GM21528 (cell line): ENCODE results near the gene LRRC51.

ENCODE experiments used
- ATAC-seq: cut with Tn5 transposase; IDR thresholded peaks from one replicate; pipeline ENCODE4 v1.9.1; 2021; ENCODE audit warnings: mild to moderate bottlenecking, moderate library complexity; ENCODE audit not compliant: unreplicated experiment, low FRiP score

LRRC51 gene

DNA sequence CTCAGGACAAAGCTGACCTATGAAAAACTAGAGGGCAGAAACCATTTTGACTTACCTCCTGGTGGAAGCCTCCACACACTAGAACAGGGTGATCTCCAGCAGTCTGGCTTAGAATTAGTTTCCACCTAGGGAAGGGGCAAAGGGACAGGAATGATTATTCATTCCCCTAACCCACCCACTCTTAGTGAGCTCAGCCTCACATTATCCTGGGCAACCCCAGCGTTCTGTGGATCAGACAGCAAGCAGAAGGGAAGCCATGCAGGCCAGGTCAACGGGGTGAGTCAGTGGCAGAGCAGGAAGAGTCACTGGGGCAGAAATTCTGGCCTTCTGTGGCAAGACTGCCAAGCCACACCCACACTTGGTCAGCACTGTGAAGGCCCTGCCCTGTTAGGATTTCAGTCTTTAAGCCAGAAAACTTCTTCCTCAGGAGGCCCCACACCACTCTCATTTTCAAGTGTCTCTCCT, 10.8 kb upstream of the LRRC51 start:
- ATAC-seq: no peak

DNA sequence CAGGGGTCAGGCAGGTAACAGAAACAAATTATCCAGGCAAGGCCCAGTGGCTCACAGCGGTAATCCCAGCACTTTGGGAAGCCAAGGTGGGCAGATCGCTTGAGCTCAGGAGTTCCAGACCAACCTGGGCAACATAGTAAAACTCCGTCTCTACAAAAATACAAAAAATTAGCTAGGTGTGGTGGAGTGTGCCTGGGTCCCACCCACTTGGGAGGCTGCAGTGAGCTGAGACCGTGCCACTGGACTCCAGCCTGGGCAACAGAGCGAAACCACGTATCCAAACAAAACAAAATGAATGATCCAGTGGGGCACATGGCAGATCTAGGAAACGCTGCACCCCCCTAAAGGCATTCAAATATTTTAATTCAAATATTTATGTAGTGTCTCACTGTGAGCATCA, 10.2 kb upstream of the LRRC51 start:
- no peak for ATAC-seq

DNA sequence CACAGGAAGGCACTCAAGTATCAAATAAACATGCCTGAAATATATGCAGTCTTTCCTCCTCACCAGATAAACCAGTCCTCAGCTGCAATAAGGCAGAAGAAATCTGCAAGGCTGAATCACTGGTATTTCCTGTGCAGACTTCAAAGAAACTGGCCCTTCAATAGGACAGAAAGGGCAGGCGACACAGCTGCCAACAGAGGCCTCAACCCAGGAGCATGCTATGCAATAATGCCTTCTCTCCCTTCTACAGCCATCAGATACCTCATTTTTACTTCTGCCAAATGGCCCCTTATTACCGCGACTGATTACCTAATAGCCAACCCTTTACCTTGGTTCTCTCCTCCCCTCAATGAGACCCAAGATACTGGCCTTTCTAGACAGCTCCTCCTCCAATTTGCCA, 8.3 kb upstream of the LRRC51 start:
- no peak for ATAC-seq

DNA sequence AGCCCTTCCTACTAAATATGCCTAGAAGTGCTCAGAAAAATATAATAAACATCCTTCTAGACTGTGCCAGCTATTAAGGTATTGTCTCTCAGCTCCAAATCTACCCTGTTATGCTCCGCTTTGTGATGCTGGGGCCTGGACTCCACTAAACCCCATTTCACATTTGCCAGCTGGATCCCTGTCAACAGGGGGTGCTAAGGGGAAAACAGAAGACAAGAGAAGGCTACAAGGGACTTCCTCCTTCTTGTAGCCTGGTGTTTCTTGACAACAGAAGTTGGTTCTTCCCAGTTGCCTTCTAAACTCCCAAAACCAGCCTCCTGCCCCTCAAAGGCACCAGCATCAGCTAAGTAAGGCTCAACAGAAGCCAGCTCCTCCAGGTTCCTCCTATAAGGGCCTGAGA, 5.5 kb upstream of the LRRC51 start:
- no peak for ATAC-seq

DNA sequence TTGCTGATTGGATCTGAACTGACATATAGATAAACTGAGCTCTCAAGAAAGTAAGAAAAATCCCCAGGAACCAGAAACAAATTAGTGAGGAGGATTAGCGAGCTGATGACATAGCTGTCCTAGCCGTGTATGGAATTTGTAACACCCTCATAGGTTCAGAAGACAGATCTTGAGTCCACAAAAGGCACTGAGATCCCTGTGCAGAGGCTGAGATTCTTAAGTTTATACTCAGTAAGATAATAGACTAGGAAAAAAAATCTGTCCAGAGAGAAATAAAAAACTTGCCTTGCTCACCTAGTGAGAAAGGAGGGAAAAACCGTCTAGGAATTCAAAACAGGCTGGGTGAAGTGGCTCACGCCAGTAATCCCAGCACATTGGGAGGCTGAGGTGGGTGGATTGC, 4.9 kb upstream of the LRRC51 start:
- no peak for ATAC-seq

DNA sequence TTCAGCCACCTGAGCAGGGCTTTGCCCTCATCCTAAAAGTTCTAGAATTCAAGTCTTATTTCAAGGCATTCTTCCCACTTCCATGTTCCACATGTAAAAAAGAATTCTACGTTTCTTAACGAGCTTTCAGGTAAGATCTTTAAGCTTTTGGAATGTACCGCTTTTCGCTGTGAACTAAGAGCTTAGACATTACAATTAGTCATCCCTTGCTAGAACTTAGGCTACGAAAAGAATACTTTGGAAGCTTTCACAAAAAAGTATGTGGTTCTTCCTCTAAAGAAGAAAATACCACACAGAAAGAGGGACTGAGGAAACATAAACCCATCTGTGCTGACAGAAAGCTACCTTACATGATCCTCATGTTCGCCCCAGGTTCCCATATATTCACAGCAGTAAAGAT, 2.2 kb upstream of the LRRC51 start:
- ATAC-seq: no peak

DNA sequence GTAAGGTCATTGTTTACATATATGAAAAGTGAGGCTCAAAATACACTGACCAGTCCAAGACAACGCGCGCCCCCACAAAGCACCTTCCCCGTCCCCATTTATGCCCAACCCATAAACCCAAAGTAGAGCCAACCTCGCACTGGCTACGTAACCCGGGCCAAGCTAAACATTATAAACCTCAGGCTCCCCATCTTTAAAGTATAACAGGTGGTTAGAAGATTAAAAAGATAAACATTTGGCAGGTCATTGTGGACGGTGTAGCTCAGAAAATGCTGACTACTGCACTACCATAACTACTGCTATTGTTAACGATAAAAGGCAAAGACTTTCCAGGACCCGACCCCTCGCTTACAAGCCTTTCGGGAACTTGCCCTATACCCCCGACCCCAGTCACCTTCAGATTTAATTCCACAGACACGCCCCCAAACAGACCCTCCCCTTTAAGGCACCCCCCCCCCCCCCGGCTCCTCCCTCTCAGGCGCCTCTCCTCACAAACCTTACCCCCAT, 778 bp upstream of the LRRC51 start:
- no peak for ATAC-seq

DNA sequence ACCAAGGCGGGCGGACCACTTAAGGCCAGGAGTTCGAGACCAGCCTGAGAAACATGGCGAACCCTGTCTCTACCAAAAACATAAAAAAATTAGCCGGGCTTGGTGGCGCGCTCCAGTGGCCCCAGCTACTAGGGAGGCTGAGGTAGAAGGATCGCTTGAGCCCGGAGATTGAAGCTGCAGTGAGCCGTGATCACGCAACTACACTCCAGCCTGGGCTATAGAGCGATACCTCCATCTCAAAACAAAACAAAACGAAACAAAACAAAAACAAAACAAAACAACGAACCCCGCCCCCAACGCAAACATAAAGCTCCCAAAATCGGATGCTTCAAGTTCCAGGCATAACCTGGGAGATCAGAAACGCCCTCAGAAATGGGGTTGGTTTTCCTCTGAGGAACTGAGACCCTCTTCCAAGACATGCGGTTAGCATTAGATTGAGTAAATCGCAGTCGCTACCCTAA, 564 bp downstream of the LRRC51 start:
- no peak for ATAC-seq

DNA sequence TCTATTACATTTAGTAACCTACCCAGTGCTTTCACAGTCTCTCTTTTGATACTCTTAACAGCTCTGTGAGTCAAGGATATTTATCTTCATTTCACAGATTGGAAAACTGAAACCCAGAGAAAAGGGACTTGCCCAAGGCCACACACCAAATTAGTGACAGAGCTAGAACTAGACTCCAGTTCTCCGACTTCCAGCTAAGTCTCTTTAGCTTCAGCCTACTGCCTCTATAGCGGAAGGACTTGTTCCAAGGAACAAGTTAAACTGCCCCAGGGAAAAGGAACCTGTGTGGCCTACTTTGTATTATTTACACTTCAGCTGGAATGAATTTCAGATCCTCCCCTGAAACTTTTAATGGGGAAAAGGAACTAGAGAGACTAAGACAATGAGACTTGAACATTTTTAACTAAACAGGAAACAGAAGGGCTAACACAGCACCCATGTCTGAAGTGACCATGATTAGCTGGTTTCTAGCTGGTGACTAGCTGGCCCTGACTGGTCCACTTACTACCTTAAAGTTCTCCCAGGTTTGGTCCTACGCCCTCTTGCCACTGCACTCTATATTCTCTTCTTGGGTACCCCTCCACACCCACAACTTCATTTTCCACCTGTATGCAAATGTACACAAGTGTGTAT, 1.3 kb downstream of the LRRC51 start:
- no peak for ATAC-seq

DNA sequence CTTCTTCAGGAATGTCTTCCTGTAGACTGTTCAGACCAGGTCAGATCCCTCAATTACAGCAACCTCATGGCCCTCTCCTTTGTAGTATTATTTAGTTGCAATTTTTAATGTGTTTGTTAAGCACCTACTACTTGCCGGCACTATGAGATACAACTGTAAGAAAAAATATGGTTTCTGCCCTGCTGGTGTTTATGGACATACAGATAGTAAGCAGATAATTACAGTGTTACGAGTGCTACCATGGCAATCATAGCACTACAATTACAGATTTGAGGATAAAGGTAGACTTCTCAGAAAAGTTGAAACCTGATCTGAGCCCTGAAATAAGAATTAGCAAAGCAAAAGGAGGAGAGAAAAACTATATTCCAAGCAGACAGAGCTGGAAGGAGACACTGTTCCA, 2.8 kb downstream of the LRRC51 start:
- no peak for ATAC-seq

DNA sequence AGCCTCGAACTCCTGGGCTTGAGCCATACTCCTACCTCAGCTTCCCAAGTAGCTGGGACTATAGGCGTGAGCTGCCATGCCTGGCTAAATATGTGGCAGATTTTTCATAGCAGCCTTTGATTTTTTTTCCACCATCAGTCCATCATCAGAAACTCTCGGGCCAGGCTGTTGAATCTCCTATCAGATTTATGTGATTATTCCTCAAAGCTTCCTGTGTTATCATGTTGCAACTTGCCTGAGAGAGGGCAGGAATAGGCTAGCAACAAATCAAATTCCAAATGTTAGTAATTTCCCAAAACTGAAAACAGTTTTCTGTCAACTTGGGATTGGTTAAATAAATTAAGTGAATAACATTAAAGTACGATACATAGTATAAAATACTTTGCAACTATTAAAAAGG, 3.4 kb downstream of the LRRC51 start:
- no peak for ATAC-seq

DNA sequence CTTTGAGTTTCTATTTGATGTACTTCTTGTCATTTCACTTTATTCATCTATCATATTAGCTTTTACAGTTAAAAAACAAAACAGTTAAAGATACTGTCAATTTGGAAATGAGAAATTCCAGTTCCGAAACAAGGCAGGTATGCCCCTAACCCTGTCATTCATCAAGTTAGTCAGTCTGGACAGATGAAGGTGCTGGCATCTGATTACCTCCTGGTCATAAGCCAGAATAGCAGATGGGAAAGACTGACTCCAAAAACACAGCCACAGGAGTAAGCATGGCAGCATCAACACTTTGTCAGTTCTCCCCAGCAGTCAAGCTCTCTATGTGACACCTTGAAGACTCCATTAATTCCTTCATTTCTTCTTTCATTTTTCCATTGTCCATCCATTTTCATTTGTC, 4.3 kb downstream of the LRRC51 start:
- no peak for ATAC-seq

DNA sequence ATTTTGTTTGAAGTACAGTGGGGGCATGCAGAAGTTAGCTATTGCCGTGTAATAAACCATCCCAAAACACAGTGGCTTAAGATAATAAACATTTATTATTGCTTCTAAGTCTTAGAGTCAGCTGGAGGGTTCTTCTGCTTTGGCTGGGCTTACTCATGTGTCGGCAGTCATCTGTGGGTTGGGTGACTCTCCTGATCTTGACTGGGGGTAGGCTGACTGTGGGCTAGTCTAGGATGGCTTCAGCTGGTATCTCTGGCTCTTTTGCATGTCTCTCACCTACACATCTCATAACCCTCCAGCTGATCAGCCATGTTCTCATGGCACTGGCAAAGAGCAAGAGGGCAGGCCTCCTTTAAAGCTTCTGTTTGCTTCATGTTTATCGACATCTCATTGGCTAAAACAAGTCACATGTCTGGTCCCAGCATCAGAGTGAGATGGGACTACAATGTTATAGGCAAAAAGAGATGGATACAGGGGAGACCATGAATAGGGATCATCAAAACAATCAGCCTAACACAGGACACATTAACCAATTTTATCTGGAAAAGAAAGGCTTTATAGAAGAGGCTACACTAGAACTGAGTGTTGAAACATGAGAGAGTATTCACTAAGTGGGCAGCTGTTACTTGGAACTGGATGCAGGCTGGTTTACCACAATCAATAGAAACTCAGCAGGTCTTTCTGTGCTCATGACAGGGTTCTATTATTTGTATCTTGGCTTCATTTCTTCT, 5.1 kb downstream of the LRRC51 start:
- no peak for ATAC-seq

DNA sequence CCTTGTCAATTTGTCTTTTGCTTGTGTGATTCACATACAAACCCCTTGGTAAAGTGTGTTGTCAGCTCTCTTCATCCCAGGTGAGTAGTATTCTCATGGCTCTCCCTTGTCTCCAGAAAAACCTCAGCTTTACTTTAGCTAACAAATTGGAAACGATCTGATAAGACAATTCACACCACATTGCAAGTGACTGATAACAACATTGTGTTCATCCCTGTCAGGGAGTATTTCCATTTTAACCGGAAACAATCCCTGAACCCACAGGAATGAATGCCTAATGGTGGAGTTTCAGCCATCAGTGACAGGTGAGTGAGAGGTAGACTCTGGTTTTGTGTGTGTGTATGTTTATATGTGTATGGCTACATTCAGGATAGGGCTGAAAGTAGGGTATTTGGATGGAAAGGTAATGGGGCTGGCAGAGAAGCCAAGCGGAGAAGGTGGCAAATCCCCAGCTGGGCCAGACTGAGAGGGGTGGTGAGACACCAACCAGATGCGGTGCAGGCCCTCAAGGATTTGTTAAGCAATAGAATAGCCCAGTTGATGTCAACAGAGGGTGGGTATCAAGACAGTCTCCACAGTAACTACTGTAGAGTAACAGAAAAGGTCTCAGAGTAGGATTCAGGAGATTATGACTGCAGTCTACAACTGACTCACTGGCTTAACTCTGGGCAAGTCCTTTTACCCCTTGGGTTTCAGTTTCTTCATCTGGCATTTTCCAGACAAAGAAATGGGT, 7.6 kb downstream of the LRRC51 start:
- ATAC-seq: no peak

DNA sequence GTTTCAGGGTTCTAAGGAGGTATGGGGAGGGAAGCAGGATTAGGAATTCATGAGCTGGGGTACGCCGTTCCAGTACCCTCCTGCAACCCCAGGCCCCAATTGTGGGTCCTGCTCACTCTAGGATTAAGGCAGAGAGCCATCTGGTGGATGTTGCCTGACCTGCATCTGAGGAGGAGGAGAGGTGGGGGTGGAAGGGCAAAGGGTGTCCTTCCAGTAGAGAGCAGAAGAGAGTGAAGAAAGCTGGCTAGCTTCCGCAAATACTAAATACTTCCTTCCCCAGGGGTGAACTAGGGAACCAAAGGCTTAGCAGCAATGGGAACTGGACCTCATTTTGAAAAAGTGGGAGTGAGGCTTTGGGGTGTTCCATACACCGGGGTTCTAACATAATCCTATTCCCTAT, 10.6 kb downstream of the LRRC51 start:
- no peak for ATAC-seq

DNA sequence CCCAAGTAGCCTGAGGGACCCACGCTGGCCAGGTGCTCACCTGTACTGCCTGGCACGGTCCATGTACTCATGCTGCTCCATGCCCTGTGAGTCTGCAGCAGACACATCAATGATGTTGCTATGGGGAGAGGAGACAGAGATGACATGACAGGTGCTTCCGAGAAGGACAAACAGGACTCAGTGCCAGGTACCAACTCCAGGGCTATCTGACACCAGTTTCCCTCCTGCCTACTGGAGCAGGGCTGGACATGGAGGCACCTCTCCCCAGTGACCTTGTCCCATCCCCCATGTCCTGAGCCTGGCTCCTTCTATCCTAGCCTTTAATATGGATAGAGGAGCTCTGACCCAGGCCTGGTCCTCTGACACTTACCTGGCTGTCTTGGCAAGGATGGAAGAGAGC, 18.1 kb downstream of the LRRC51 start:
- no peak for ATAC-seq

DNA sequence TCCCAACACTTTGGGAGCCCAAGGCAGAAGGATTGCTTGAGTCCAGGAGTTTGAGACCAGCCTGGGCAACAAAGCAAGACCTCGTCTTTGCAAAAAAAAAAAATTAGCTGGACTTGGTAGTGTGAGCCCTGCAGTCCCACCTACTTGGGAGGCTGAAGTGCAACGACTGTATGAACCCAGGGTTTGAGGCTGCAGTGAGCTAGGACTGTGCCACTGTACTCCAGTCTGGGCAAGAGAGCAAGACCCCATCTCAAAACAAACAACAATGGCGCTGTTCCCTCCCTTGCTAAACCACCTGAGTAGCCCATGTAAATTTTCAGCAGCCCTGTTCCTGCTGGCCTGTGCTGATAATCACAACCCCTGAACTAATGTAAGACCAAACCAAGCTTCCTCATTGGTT, 19.4 kb downstream of the LRRC51 start:
- no peak for ATAC-seq

DNA sequence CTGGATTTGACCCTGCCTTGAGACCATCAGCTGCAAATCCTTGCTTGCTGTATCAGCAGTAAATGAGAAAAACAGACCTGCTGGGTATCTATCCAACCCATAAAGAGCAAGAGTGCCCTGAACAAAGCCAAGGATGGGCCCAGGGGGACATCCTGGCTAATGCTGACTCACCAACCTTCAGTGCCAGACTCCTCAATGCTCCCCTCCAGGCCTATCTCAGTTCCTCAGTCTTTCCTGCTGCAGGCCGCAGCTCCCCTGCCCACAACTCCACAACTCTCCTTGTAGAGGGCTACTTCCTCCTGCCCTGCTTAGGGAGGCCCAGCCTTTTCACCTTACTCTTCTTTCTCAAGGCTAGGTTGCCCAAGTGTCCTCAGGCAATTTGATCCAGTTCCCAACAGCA, 19.8 kb downstream of the LRRC51 start:
- no peak for ATAC-seq

DNA sequence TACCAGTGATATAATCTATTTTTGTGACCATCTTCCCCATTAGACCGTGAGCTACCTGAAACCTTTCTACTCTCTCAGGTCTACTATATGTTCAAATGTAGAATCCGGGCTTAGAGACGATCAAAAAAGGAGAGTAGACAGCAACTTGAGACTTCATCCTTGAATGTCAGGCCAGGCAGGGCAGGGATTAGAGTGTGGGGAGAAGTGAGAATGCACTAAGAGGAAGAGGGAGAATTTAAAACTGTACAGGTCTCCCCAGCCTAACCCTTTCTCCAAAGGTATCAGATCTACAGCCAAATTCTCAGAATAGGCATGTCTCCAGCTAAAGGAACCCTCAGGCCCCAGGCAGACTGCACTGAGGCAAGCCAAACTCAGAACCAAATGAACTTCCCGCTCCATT, 21.5 kb downstream of the LRRC51 start:
- no peak for ATAC-seq

DNA sequence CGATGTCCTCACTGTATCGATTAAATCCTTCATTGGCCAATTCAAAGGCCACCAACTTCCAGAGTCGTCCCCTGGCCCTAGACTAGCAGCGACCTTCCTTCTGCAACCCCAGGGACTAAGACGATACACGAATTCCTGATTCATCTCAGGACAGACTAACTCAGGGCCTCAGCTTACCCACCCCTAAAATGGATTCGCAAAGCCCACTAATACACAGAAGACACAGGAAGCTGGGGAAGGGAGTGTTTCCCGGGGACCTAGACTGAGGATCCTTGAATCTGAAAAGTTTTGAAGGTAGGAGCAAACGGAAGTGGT, 21.9 kb downstream of the LRRC51 start:
- ATAC-seq: no peak

DNA sequence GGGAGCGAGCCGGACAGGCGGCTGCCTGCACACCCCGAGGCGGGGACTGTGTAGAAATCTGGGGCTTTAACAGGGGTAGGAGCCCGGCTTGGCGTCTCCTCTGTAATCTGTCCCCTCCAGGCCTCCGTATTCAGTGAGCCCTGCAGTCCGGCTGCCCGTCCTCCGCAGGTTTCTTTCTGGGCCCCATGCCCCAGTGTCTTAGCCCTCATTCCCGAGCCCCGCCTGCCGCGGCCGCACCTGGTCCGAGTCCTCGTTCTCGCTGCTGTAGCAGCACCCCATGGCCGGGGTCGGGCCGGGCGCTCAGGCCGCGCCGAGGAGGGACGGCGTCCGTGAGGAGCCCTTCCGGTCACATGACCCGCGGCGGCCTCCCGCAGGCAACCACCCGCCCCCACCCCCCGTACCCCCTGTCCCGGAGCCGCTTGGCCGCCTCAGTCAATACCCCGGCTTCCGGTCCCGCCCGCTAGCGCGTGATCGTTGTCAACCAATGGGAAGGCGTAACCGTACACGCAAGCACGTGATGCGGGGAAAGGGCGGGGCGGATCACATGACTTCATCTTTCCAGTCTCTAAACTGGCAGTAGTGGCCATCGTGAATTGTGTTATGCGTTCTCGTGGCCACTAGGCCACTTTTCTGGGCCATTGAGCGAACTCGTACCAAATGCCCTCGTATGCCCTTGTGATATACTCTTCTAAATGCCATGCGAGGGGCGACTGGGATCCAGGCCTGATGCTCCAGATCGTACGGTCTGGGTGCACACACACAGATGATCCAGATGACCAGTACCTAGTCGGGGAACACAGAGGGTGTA, 22.5 kb downstream of the LRRC51 start, which contains the start of gene LAMTOR1:
Gene LAMTOR1 (minus strand): TSS at position 352 of the 808 bp plus-strand sequence. CDS start 73 bp downstream, at position 279.
- ATAC-seq: peak; percentile 78
